Stimulated activated CD4-positive, alpha-beta T cell treated with anti-CD3 and anti-CD28 coated beads, TNF-alpha, amount 100 ng/mL, for 1 hour (primary cell): ENCODE results near the gene APOC3.

Source experiments
- DNase-seq, 3 donors: peaks; one replicate each; pipeline ENCODE4 v3.0.0-alpha.2; 2020; ENCODE audit warnings: low read depth in 3 of 3, low spot score in 1 of 3

Gene APOC3

DNA sequence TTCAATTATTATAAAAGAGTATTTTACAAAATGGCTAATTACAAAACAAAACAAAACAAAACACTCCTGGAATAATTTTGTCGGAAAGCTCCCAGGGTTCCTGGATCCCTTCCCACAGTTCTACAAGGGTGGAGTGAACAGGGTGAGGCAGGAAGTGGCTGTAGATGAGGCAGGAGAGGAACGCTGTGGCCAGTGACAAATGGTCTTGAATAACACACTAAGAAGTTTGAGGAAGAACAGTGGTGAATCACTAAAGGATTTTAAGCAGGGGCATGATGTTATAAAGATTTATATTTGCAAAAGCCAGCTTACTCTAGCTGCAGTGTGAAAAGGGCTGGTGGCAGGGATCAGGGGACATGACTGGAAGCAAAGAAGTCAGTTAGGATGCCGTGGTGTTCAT, 41.5 kb downstream of the APOC3 start:
- DNase-seq: no peak

DNA sequence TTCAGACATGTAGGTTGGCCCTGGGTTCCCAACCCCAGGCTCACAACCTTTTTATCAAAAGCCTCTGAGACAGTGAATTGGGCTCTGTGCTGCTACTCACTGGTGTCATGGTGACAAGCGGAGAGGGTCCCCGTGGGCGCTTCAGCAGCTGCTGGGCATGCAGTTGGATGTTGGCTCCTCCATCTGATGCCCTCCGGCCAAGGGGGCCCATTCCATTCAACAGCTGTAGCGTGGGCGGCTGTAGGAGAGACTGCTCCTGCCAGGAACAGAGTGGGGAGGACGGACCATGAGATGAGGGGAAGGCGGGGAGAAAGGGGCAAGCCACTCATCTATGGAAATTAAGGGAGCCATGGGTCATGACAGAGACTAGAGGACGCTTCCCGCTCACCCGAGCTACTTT, 43.7 kb downstream of the APOC3 start:
- DNase-seq: no peak

DNA sequence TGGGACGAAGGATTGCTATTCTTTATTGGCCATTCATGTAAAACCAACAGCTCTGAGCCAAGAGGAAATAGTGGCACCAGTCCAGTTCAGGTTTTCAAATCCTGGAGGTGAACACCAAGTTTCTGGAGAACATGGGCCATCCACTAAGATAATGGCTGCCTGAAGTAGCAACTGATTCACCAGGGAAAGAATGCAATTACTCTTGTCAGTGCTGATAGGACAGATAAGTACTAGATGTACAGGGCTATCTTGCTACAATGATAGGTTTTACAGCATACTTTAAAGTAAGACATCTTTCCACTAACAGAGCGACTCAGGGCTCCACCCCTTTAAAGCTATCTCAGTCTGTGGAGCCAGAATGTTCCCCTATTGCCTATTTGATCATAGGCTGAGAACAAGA, 44.5 kb downstream of the APOC3 start:
- no peak for DNase-seq

DNA sequence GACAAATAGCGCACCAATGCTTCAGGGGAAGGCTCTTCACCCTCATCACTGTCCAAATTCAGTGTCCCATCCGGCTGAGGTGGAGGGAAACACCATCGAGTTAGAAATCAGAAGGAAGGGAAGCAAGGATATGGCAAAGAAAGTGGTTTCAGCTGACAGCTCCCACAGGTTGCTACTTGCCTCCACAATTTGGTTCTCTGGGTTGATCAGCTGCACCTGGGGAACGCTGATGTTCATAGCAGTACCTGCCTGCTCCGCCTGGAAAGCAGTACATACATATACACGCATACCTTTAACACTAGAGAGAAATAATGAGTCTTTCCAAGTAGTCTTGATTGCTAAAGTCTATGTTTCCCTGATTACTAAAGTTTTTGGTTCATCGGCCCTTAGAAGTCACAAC, 45.5 kb downstream of the APOC3 start:
- DNase-seq: no peak

DNA sequence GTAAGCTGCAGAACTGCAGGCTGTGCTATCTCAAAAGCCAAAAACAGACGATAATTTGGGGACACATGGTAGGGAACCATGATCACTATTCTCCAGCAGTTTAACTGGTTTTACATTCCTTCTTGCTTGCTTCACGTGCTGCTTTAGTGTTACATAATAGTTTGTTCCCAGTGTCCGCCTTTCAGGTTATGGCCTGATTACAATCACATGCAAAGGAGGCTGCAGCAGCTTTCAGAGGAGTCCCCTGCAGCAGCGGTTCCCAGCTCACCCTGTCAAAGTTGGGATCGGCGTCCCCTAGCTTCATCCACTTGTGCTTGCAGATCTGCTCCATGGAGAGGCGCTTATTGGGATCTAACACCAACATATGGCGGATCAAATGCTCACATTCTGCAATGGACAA, 46.9 kb downstream of the APOC3 start:
- no peak for DNase-seq

DNA sequence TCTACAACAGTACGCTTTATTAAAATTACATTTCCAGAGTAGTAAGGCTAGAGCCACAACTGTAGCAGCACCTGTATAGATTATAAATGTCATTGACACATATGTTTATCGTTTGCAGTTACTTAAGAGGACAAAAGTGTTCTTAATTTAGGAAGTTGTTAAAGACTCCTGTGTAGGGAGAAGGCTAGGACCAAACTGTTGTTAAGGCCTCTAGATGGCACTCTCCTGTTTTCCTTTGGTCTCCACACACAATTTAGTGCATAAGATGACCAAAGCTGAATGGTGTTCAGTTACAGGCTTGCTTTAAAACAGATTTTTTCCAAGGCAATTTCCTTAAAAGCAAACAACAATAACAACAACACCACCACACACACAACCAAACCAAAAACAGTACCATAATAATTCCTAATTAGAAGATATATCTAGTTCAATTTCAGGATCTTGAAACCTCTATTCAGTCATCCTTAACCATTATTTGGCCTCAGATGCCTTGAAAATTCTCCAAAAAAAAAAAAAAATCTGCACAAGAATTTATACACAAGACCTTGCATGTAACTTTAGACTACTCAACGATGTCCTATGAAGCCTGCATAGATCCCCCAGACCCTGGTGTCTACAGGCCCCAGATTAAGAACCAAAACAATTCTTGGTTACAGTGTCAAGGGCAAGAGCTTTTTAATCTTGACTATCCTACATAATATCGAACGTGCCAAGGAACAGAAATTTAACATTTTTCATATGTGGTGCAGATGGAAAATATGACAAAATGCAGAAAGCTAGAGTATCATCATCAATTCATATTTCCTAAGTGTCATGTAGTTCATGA, 50.3 kb downstream of the APOC3 start:
- DNase-seq: no peak

DNA sequence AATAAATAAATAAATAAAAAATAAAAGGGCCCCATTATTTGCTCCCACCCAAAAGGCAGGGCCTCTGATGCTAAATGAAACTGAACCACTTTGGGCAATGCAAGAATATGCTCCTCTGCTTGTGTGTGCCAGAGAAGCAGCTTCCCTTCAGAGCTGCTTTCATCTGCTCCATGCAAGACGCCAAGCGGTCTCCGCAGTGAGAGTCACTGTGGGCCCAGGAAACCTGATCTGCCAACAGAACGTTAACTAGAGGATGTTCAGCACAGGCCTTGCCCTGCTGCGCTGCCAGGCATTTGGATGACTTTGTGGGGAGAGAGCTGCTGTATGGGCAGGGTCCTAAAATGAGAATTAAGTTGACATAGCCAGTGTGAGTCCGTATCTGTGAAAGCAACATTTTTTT, 51.4 kb downstream of the APOC3 start:
- DNase-seq: no peak

DNA sequence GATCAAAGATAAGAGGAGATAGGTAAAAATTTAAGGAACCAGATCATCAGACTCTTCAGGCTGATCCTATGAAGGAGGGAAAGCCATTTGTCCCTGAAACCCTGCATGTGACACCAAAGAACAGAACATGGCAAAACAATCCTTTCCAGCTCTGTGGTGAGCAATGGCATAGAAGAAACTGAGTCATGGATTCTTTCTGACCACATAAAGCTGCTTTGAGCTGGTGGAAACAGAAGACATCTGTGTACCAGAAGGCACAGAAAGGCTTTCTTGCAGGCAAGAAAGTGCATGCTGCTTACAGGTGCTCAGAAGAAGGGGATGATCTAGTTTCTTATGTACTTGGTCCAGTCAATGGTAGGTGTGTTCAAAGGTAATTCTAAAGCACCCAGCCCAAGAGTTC, 52.7 kb downstream of the APOC3 start:
- no peak for DNase-seq
